ENCODE data around the gene THSD4.

- TF ChIP-seq CTCF (conservative IDR thresholded peaks at IDR 0.05 in 1 of 2, IDR thresholded peaks at IDR 0.05 in 1 of 2; ENCODE audit: extremely low read depth in 1 of 2, insufficient read depth in 1 of 2, low read depth in 1 of 2, low read length in 2 of 2) (no peak), EZH2 (IDR thresholded peaks at IDR 0.05; ENCODE audit: borderline replicate concordance, low read length) (no peak)
These were observed 551.7 kb downstream of the THSD4 start for GRCh38 chr15:71666763-71667620.
